Liver (tissue), 3 donors: ENCODE results near the gene DUSP1.

Source experiments
- EGR1 ChIP-seq, 2 donors: IDR thresholded peaks; 2 replicates each; pipeline ENCODE4 v1.6.1; 2016 to 2018; ENCODE audit warnings: antibody characterized with exemption in 2 of 2, low read depth in 2 of 2
- FOXA1 ChIP-seq: IDR thresholded peaks from 2 replicates; pipeline ENCODE4 v1.6.1; 2016; ENCODE audit warnings: antibody characterized with exemption
- HNF4A ChIP-seq, 2 donors: conservative IDR thresholded peaks; 2 replicates each; pipeline ENCODE4 v1.6.1; 2016; ENCODE audit warnings: antibody characterized with exemption in 2 of 2, mild to moderate bottlenecking in 2 of 2
- JUND ChIP-seq, 2 donors: IDR thresholded peaks; 2 replicates each; pipeline ENCODE4 v1.6.1; 2016; ENCODE audit warnings: antibody characterized with exemption in 2 of 2
- RAD21 ChIP-seq, 2 donors: IDR thresholded peaks; 2 replicates each; pipeline ENCODE4 v1.6.1; 2016; ENCODE audit warnings: antibody characterized with exemption in 2 of 2, mild to moderate bottlenecking in 2 of 2
- RXRA ChIP-seq, 2 donors: IDR thresholded peaks; 2 replicates each; pipeline ENCODE4 v1.6.1; 2017 to 2018; ENCODE audit warnings: antibody characterized with exemption in 2 of 2, mild to moderate bottlenecking in 1 of 2
- TAF1 ChIP-seq: conservative IDR thresholded peaks from 2 replicates; pipeline ENCODE4 v1.6.1; 2016; ENCODE audit warnings: antibody characterized with exemption, mild to moderate bottlenecking
- TF ChIP-seq, protein P1 (sequence below): fragments of 150-350 bp; IDR thresholded peaks from 2 replicates; pipeline ENCODE4 v1.5.1; 2017; ENCODE audit warnings: improper control_type of control experiment, low read depth, low read length; ENCODE audit not compliant: missing input control
- TF ChIP-seq, protein P2 (sequence below): IDR thresholded peaks from 2 replicates; pipeline ENCODE4 v1.6.1; 2016; ENCODE audit warnings: antibody characterized with exemption
- TF ChIP-seq, protein P3 (sequence below): IDR thresholded peaks from 2 replicates; pipeline ENCODE4 v1.6.1; 2016; ENCODE audit warnings: antibody characterized with exemption, mild to moderate bottlenecking
- TF ChIP-seq, protein P4 (sequence below): IDR thresholded peaks from 2 replicates; pipeline ENCODE4 v1.6.1; 2016; ENCODE audit warnings: antibody characterized with exemption
- TF ChIP-seq, protein P5 (sequence below): IDR thresholded peaks from 2 replicates; pipeline ENCODE4 v1.6.1; 2016; ENCODE audit warnings: antibody characterized with exemption
- donor health status: healthy.
- donor health status: healthy.

DNA sequence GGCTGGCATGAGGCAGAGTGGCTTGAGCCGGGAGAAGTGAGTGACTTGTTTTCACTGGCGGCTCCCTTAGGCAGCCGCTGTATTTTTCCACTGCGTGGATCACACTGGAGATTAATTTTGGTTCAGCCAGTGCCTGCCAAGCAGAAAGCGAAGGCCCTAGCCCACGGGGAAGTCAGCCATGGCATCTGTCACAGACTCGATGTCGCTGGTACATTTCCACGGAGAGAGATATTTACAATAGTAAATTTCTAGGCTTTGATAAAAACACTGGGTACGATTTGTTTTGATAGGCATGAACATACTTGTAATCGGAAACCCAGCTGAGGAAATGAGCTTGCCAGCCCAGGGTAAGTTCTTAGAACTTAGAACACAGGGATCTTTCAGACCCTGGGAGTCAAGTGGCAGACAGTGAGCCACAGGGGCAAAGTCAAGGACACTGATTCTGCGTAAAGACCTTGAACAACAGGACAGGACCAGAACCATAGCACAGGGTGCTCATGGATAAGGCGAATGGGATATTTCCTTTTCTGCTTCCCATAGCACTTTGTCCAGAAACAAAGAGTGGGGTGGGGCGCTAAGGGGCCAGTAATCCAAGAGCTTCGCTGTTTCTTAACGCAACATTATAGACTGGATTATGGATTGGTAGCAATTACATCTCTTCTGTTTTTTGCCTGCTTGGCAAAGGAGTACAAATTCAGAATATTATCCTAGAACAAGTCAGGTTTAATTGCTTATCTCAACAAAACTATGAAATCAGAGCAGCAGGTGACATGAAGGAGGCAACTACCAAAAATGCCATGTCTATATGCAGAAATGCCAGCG is 4.5 kb downstream of the DUSP1 start:
- TF ChIP-seq, protein P1, sequence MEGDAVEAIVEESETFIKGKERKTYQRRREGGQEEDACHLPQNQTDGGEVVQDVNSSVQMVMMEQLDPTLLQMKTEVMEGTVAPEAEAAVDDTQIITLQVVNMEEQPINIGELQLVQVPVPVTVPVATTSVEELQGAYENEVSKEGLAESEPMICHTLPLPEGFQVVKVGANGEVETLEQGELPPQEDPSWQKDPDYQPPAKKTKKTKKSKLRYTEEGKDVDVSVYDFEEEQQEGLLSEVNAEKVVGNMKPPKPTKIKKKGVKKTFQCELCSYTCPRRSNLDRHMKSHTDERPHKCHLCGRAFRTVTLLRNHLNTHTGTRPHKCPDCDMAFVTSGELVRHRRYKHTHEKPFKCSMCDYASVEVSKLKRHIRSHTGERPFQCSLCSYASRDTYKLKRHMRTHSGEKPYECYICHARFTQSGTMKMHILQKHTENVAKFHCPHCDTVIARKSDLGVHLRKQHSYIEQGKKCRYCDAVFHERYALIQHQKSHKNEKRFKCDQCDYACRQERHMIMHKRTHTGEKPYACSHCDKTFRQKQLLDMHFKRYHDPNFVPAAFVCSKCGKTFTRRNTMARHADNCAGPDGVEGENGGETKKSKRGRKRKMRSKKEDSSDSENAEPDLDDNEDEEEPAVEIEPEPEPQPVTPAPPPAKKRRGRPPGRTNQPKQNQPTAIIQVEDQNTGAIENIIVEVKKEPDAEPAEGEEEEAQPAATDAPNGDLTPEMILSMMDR: no peak
- peak; percentile 50 to 75 for TF ChIP-seq JUND (IDR thresholded peaks at IDR 0.05)
- peak; percentile 38 for TF ChIP-seq TAF1
- TF ChIP-seq, protein P2, sequence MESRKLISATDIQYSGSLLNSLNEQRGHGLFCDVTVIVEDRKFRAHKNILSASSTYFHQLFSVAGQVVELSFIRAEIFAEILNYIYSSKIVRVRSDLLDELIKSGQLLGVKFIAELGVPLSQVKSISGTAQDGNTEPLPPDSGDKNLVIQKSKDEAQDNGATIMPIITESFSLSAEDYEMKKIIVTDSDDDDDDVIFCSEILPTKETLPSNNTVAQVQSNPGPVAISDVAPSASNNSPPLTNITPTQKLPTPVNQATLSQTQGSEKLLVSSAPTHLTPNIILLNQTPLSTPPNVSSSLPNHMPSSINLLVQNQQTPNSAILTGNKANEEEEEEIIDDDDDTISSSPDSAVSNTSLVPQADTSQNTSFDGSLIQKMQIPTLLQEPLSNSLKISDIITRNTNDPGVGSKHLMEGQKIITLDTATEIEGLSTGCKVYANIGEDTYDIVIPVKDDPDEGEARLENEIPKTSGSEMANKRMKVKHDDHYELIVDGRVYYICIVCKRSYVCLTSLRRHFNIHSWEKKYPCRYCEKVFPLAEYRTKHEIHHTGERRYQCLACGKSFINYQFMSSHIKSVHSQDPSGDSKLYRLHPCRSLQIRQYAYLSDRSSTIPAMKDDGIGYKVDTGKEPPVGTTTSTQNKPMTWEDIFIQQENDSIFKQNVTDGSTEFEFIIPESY: peak; percentile 32
- TF ChIP-seq, protein P3, sequence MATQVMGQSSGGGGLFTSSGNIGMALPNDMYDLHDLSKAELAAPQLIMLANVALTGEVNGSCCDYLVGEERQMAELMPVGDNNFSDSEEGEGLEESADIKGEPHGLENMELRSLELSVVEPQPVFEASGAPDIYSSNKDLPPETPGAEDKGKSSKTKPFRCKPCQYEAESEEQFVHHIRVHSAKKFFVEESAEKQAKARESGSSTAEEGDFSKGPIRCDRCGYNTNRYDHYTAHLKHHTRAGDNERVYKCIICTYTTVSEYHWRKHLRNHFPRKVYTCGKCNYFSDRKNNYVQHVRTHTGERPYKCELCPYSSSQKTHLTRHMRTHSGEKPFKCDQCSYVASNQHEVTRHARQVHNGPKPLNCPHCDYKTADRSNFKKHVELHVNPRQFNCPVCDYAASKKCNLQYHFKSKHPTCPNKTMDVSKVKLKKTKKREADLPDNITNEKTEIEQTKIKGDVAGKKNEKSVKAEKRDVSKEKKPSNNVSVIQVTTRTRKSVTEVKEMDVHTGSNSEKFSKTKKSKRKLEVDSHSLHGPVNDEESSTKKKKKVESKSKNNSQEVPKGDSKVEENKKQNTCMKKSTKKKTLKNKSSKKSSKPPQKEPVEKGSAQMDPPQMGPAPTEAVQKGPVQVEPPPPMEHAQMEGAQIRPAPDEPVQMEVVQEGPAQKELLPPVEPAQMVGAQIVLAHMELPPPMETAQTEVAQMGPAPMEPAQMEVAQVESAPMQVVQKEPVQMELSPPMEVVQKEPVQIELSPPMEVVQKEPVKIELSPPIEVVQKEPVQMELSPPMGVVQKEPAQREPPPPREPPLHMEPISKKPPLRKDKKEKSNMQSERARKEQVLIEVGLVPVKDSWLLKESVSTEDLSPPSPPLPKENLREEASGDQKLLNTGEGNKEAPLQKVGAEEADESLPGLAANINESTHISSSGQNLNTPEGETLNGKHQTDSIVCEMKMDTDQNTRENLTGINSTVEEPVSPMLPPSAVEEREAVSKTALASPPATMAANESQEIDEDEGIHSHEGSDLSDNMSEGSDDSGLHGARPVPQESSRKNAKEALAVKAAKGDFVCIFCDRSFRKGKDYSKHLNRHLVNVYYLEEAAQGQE: peak; percentile 42
- TF ChIP-seq HNF4A (conservative IDR thresholded peaks at IDR 0.05): peak; percentile 78 to 93
- TF ChIP-seq EGR1 (IDR thresholded peaks at IDR 0.05; ENCODE audit: low read depth in 2 of 2): peak in 1 of 2 donors; percentile 46
- peak; percentile 8 for TF ChIP-seq FOXA1
- TF ChIP-seq, protein P4, sequence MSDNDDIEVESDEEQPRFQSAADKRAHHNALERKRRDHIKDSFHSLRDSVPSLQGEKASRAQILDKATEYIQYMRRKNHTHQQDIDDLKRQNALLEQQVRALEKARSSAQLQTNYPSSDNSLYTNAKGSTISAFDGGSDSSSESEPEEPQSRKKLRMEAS: peak; percentile 62
- TF ChIP-seq, protein P5, sequence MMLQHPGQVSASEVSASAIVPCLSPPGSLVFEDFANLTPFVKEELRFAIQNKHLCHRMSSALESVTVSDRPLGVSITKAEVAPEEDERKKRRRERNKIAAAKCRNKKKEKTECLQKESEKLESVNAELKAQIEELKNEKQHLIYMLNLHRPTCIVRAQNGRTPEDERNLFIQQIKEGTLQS: peak; percentile 9
- peak in 1 of 2 donors; percentile 26 for TF ChIP-seq RAD21 (IDR thresholded peaks at IDR 0.05)
- peak; percentile 36 to 78 for TF ChIP-seq RXRA (IDR thresholded peaks at IDR 0.05)
